ENCODE data around the gene MFSD11. TPM values are rescaled to one million over a fixed set of nuclear protein-coding genes. Genes with fewer than 3 reads are reported as not detected.

The MFSD11 gene
- total and polyA plus RNA-seq, 2 of the 4 experiments (the other 2 are of a cell fraction) = 12.3 to 16.1 TPM

DNA sequence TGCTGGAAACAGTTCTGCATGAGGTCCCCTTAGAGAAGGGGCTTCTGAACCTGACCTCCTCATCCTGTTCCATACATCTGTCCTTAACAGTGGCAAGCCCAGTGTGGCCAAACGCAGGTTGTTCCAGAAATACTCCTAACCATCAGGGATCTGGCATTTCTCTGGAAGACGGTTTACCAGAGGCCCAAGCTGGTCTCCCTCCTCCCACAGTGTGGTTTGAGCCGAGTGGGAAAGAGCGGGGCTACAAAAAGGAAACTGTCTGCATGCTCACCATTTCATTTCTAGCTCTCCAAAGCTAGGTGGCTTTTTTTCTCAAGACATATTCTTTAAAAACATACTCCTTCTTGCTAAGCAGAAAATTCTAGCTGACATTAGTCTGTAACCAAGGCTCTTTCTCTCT is 33.1 kb upstream of the MFSD11 start:
- WGBS, 2 experiments (ENCODE audit: extremely low coverage in 2 of 2, insufficient read length in 1 of 2) = 72% methylated on average over 3 of the region's 4 CpGs; no CpG with 5 or more reads in 1 of the 2 experiments

More for the DNA sequence above, 33.1 kb upstream of the MFSD11 start:
- Histone ChIP-seq H3K4me2 (ENCODE audit: low read depth, low read length) (no peak overlapping the region), H3K79me1 (ENCODE audit: low read depth in 1 of 2, low read length in 2 of 2) (peaks cover 4 to 89% of the 10 kb centered on the region in 2 experiments; a peak in 3 of 4 replicates), H3K14ac (replicated peaks; ENCODE audit: low read depth, low read length) (no peak overlapping the region), H3K56ac (ENCODE audit: extremely low read depth, insufficient read depth, low read length) (no peak overlapping the region), H3K27ac (ENCODE audit: insufficient read depth, low read length) (no peak overlapping the region), H2BK120ac (ENCODE audit: low read depth, low read length) (no peak overlapping the region), H2BK5ac (ENCODE audit: low read depth, low read length, poor library complexity, severe bottlenecking) (no peak overlapping the region), H3K9ac (ENCODE audit: low read depth, low read length) (no peak overlapping the region), H2BK20ac (ENCODE audit: low read depth, low read length) (no peak overlapping the region), H2AFZ (replicated peaks; ENCODE audit: low read length, poor library complexity) (no peak overlapping the region), H3K27me3 (ENCODE audit: control insufficient read depth, insufficient read depth, low read length) (no peaks in the 10 kb centered on the region), H3K36me3 (ENCODE audit: control insufficient read depth, insufficient read depth, low read length) (peaks cover 7% of the 10 kb centered on the region), H3K4me1 (ENCODE audit: control insufficient read depth, insufficient read depth, low read length) (peaks cover 40% of the 10 kb centered on the region), H3K9me3 (ENCODE audit: control insufficient read depth, insufficient read depth, low read length) (no peaks in the 10 kb centered on the region), H4K8ac (ENCODE audit: low read depth in 2 of 2, low read length in 2 of 2) (no peak overlapping the region), H2AK5ac (ENCODE audit: low read depth, low read length) (no peak overlapping the region), H3K4ac (ENCODE audit: low read depth, low read length) (no peak overlapping the region), H3K4me3 (ENCODE audit: insufficient read depth, low read depth, low read length) (no peak overlapping the region), H4K5ac (ENCODE audit: low read depth, low read length) (no peak overlapping the region), H2AK9ac (replicated peaks; ENCODE audit: low read depth, low read length, poor library complexity) (no peak overlapping the region), H3K9me1 (ENCODE audit: insufficient read depth, low read length) (peaks cover 41% of the 10 kb centered on the region), H3K23ac (ENCODE audit: low read depth, low read length) (no peak overlapping the region), H4K91ac (ENCODE audit: insufficient read depth, low read depth, low read length) (no peak overlapping the region), H4K20me1 (ENCODE audit: insufficient read depth, low read length) (peaks cover 94% of the 10 kb centered on the region), H3K18ac (ENCODE audit: low read depth, low read length) (no peak overlapping the region), H2BK15ac (ENCODE audit: low read depth, low read length) (no peak overlapping the region)
- no TSS peak for BruUV-seq (replicated peaks)
- dilution Hi-C loops (cut with HindIII; ENCODE audit: low sequenced_read_pairs, unreplicated experiment) (no loop called here), in situ Hi-C loops (cut with MboI; ENCODE audit: low sequenced_read_pairs) (no loop called here), intact Hi-C loops (cut with micrococcal nuclease) (no loop called here)
- ATAC-seq (ENCODE audit: low read depth) (no peak), DNase-seq (no peak)
- TF ChIP-seq, protein P1, sequence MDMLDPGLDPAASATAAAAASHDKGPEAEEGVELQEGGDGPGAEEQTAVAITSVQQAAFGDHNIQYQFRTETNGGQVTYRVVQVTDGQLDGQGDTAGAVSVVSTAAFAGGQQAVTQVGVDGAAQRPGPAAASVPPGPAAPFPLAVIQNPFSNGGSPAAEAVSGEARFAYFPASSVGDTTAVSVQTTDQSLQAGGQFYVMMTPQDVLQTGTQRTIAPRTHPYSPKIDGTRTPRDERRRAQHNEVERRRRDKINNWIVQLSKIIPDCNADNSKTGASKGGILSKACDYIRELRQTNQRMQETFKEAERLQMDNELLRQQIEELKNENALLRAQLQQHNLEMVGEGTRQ (IDR thresholded peaks at IDR 0.05; ENCODE audit: low read depth, low read length) = no peak
- no peak for TF ChIP-seq POLR2A (IDR thresholded peaks at IDR 0.05; ENCODE audit: low read depth, low read length)
- TF ChIP-seq SMC3 (IDR thresholded peaks at IDR 0.05; ENCODE audit: low read depth, low read length) = no peak
- TF ChIP-seq MAFK (IDR thresholded peaks at IDR 0.05; ENCODE audit: low read depth, low read length) = no peak
- TF ChIP-seq CHD1 (IDR thresholded peaks at IDR 0.05; ENCODE audit: low read depth, low read length) = no peak
- TF ChIP-seq ELK1 (IDR thresholded peaks at IDR 0.05; ENCODE audit: borderline replicate concordance, low read depth, low read length) = no peak
- no peak for TF ChIP-seq CEBPB (IDR thresholded peaks at IDR 0.05; ENCODE audit: low read depth, low read length)
- no peak for TF ChIP-seq NFE2L2 (IDR thresholded peaks at IDR 0.05; ENCODE audit: low read depth, low read length)
- TF ChIP-seq FOS (IDR thresholded peaks at IDR 0.05; ENCODE audit: low read depth, low read length) = no peak
- TF ChIP-seq MXI1 (IDR thresholded peaks at IDR 0.05; ENCODE audit: borderline replicate concordance, low read depth, low read length) = no peak
- no peak for TF ChIP-seq BHLHE40 (IDR thresholded peaks at IDR 0.05; ENCODE audit: low read depth, low read length)
- TF ChIP-seq RCOR1 (IDR thresholded peaks at IDR 0.05; ENCODE audit: insufficient replicate concordance, low read length) = no peak
- TF ChIP-seq RFX5 (IDR thresholded peaks at IDR 0.05; ENCODE audit: low read depth, low read length) = no peak
- no peak for TF ChIP-seq RAD21 (IDR thresholded peaks at IDR 0.05; ENCODE audit: low read length)
- TF ChIP-seq, protein P2, sequence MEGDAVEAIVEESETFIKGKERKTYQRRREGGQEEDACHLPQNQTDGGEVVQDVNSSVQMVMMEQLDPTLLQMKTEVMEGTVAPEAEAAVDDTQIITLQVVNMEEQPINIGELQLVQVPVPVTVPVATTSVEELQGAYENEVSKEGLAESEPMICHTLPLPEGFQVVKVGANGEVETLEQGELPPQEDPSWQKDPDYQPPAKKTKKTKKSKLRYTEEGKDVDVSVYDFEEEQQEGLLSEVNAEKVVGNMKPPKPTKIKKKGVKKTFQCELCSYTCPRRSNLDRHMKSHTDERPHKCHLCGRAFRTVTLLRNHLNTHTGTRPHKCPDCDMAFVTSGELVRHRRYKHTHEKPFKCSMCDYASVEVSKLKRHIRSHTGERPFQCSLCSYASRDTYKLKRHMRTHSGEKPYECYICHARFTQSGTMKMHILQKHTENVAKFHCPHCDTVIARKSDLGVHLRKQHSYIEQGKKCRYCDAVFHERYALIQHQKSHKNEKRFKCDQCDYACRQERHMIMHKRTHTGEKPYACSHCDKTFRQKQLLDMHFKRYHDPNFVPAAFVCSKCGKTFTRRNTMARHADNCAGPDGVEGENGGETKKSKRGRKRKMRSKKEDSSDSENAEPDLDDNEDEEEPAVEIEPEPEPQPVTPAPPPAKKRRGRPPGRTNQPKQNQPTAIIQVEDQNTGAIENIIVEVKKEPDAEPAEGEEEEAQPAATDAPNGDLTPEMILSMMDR (conservative IDR thresholded peaks at IDR 0.05; ENCODE audit: low read depth, low read length) = no peak
- TF ChIP-seq MAZ (IDR thresholded peaks at IDR 0.05; ENCODE audit: borderline replicate concordance, low read depth, low read length) = no peak
- POLR2A ChIA-PET (ENCODE audit: unreplicated experiment) = no interaction called here
- CTCF ChIA-PET = no interaction called here

Data from IMR-90 (cell line).